ENCODE measurements around the gene KIF1A.

DNA sequence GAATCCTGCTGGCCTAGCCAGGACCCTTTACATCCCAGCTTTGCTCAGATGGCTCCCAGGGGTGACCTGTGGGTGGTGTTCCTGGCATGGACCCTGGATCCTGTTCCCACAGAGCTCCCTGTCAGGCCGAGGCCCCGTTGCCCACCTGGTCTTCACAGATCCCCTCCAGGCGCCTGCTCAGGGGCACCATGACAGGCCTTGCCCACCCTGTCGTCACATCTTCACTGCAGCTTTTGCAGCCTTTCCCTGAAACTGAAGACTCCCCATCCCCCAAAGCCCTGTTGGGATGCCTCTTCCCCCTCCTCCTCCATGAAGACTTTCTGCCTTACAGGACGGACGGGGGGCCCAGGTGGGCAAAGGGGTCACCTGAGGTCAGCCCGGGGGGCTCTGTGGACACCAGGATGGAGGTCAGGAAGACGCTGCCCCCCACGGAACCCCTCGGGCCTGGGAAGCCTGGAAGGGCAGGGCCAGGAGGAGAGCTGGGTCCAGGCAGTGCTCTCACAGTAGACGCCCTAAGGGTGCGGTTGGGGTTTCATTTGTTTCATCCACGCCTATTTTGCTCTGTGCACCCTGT, 13.0 kb upstream of the KIF1A start:
- no peak for TF ChIP-seq GABPA (IDR thresholded peaks at IDR 0.05; ENCODE audit: low read depth)
- TF ChIP-seq HDAC2 (IDR thresholded peaks at IDR 0.05), result no peak
- no peak for TF ChIP-seq RCOR1 (conservative IDR thresholded peaks at IDR 0.05; ENCODE audit: low read depth, low read length)
- TF ChIP-seq, protein P1, sequence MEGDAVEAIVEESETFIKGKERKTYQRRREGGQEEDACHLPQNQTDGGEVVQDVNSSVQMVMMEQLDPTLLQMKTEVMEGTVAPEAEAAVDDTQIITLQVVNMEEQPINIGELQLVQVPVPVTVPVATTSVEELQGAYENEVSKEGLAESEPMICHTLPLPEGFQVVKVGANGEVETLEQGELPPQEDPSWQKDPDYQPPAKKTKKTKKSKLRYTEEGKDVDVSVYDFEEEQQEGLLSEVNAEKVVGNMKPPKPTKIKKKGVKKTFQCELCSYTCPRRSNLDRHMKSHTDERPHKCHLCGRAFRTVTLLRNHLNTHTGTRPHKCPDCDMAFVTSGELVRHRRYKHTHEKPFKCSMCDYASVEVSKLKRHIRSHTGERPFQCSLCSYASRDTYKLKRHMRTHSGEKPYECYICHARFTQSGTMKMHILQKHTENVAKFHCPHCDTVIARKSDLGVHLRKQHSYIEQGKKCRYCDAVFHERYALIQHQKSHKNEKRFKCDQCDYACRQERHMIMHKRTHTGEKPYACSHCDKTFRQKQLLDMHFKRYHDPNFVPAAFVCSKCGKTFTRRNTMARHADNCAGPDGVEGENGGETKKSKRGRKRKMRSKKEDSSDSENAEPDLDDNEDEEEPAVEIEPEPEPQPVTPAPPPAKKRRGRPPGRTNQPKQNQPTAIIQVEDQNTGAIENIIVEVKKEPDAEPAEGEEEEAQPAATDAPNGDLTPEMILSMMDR (IDR thresholded peaks at IDR 0.05 in 2 of 3, conservative IDR thresholded peaks at IDR 0.05 in 1 of 3; ENCODE audit: control insufficient read depth in 2 of 3, extremely low read depth in 1 of 3, insufficient read depth in 1 of 3, low read depth in 3 of 3, low read length in 3 of 3), result no peak
